ENCODE measurements around the gene PRR3.

The PRR3 gene

GRCh38 chr6:30610065-30610464 lies 53.0 kb downstream of the PRR3 start:
- H3K4me1 ChIP-seq (ENCODE audit: control insufficient read depth, insufficient read depth, low read length), result peaks cover 14% of the 10 kb centered on the region
- H3K9ac ChIP-seq (ENCODE audit: low read depth, low read length), result no peak overlapping the region
- peaks cover 29% of the 10 kb centered on the region for H3K36me3 ChIP-seq (ENCODE audit: control insufficient read depth, insufficient read depth, low read length)

GRCh38 chr6:30611150-30611855 lies 54.2 kb downstream of the PRR3 start:
- Histone ChIP-seq H3K9me3 (ENCODE audit: control insufficient read depth, insufficient read depth, low read length) (no peaks in the 10 kb centered on the region), H3K4me3 (ENCODE audit: low read depth, low read length) (no peak overlapping the region), H3K4me1 (ENCODE audit: control insufficient read depth, insufficient read depth, low read length) (peaks cover 14% of the 10 kb centered on the region), H3K36me3 (ENCODE audit: control insufficient read depth, insufficient read depth, low read length) (peaks cover 23% of the 10 kb centered on the region), H3K27me3 (ENCODE audit: control insufficient read depth, insufficient read depth, low read length) (no peaks in the 10 kb centered on the region), H3K9ac (ENCODE audit: low read depth, low read length) (no peak overlapping the region)

More at GRCh38 chr6:30610065-30610464, 53.0 kb downstream of the PRR3 start:
- no peak overlapping the region for H3K4me3 ChIP-seq (ENCODE audit: low read depth, low read length)
- no peaks in the 10 kb centered on the region for H3K9me3 ChIP-seq (ENCODE audit: control insufficient read depth, insufficient read depth, low read length)
- no peaks in the 10 kb centered on the region for H3K27me3 ChIP-seq (ENCODE audit: control insufficient read depth, insufficient read depth, low read length)

GRCh38 chr6:30611856-30612194 lies 54.7 kb downstream of the PRR3 start:
- H3K4me3 ChIP-seq (ENCODE audit: low read depth, low read length), result no peak overlapping the region
- H3K4me1 ChIP-seq (ENCODE audit: control insufficient read depth, insufficient read depth, low read length), result peaks cover 14% of the 10 kb centered on the region
- no peaks in the 10 kb centered on the region for H3K9me3 ChIP-seq (ENCODE audit: control insufficient read depth, insufficient read depth, low read length)
- peaks cover 23% of the 10 kb centered on the region for H3K36me3 ChIP-seq (ENCODE audit: control insufficient read depth, insufficient read depth, low read length)
- no peak overlapping the region for H3K9ac ChIP-seq (ENCODE audit: low read depth, low read length)
- no peaks in the 10 kb centered on the region for H3K27me3 ChIP-seq (ENCODE audit: control insufficient read depth, insufficient read depth, low read length)

GRCh38 chr6:30612213-30612612 lies 55.1 kb downstream of the PRR3 start:
- H3K27me3 ChIP-seq (ENCODE audit: control insufficient read depth, insufficient read depth, low read length), result no peaks in the 10 kb centered on the region
- H3K4me1 ChIP-seq (ENCODE audit: control insufficient read depth, insufficient read depth, low read length), result peaks cover 14% of the 10 kb centered on the region
- H3K4me3 ChIP-seq (ENCODE audit: low read depth, low read length), result no peak overlapping the region
- H3K9ac ChIP-seq (ENCODE audit: low read depth, low read length), result no peak overlapping the region
- peaks cover 23% of the 10 kb centered on the region for H3K36me3 ChIP-seq (ENCODE audit: control insufficient read depth, insufficient read depth, low read length)
- H3K9me3 ChIP-seq (ENCODE audit: control insufficient read depth, insufficient read depth, low read length), result no peaks in the 10 kb centered on the region

GRCh38 chr6:30612687-30613248 lies 55.7 kb downstream of the PRR3 start:
- Histone ChIP-seq H3K4me3 (ENCODE audit: low read depth, low read length) (no peak overlapping the region), H3K9ac (ENCODE audit: low read depth, low read length) (no peak overlapping the region), H3K9me3 (ENCODE audit: control insufficient read depth, insufficient read depth, low read length) (no peaks in the 10 kb centered on the region), H3K27me3 (ENCODE audit: control insufficient read depth, insufficient read depth, low read length) (no peaks in the 10 kb centered on the region), H3K36me3 (ENCODE audit: control insufficient read depth, insufficient read depth, low read length) (peaks cover 23% of the 10 kb centered on the region), H3K4me1 (ENCODE audit: control insufficient read depth, insufficient read depth, low read length) (peaks cover 14% of the 10 kb centered on the region)
